GM23338 (cell line): ENCODE results near the gene TRIM34. TPM values are rescaled to one million over a fixed set of nuclear protein-coding genes. Genes with fewer than 3 reads are reported as not detected.

Experiments
- ATAC-seq: fragments of 200-7000 bp; cut with Tn5 transposase; 3 replicates; pipeline ENCODE4 v1.9.1; 2020
- DNase-seq: peaks from one replicate; pipeline ENCODE4 v3.0.0-alpha.2; 2015; ENCODE audit warnings: low spot score
- H2AFZ ChIP-seq: fragments of 200-600 bp; sonication (generic); 2 replicates; pipeline ENCODE4 v1.8.0; 2016; ENCODE audit warnings: antibody characterized with exemption, mild to moderate bottlenecking, moderate library complexity
- H3F3A ChIP-seq: fragments of 200-600 bp; sonication (generic); replicated peaks from 2 replicates; pipeline ENCODE4 v1.8.0; 2017; ENCODE audit warnings: antibody characterized with exemption, mixed run types, low read depth
- H3K27ac ChIP-seq: fragments of 200-600 bp; sonication (generic); 2 replicates; pipeline ENCODE4 v1.6.1; 2016; ENCODE audit warnings: low read depth
- H3K27me3 ChIP-seq: fragments of 200-600 bp; sonication (generic); 2 replicates; pipeline ENCODE4 v1.8.0; 2016; ENCODE audit warnings: mild to moderate bottlenecking, mixed run types, moderate library complexity; ENCODE audit not compliant: insufficient read depth
- H3K36me3 ChIP-seq: fragments of 200-600 bp; sonication (generic); 2 replicates; pipeline ENCODE4 v1.8.0; 2016; ENCODE audit warnings: mild to moderate bottlenecking; ENCODE audit not compliant: insufficient read depth
- H3K4me1 ChIP-seq: fragments of 200-600 bp; sonication (generic); 2 replicates; pipeline ENCODE4 v1.8.0; 2016; ENCODE audit warnings: mild to moderate bottlenecking, moderate library complexity; ENCODE audit not compliant: insufficient read depth
- H3K4me2 ChIP-seq: fragments of 200-600 bp; sonication (generic); 2 replicates; pipeline ENCODE4 v1.7.1; 2017; ENCODE audit warnings: mixed run types
- H3K4me3 ChIP-seq: fragments of 200-600 bp; sonication (generic); 2 replicates; pipeline ENCODE4 v1.6.1; 2016; ENCODE audit warnings: mixed run types
- H3K79me2 ChIP-seq: fragments of 200-600 bp; sonication (generic); replicated peaks from 2 replicates; pipeline ENCODE4 v1.8.0; 2017; ENCODE audit warnings: mild to moderate bottlenecking; ENCODE audit not compliant: insufficient read depth
- H3K9me2 ChIP-seq: fragments of 200-600 bp; sonication (generic); 2 replicates; pipeline ENCODE4 v1.8.0; 2017; ENCODE audit not compliant: insufficient read depth
- H4K20me1 ChIP-seq: fragments of 200-600 bp; sonication (generic); replicated peaks from 2 replicates; pipeline ENCODE4 v1.8.0; 2017; ENCODE audit warnings: mild to moderate bottlenecking; ENCODE audit not compliant: insufficient read depth
- H3K27ac Mint-ChIP-seq: 2 replicates; pipeline ENCODE4 v1.8.0; 2020; ENCODE audit warnings: inconsistent platforms, mild to moderate bottlenecking, moderate library complexity, mixed read lengths
- H3K27me3 Mint-ChIP-seq: 3 replicates; pipeline ENCODE4 v1.8.0; 2022; ENCODE audit warnings: low read depth, mild to moderate bottlenecking, moderate library complexity, mixed read lengths, inconsistent platforms; ENCODE audit not compliant: insufficient read depth, poor library complexity
- H3K36me3 Mint-ChIP-seq: 3 replicates; pipeline ENCODE4 v1.8.0; 2021; ENCODE audit warnings: low read depth, mild to moderate bottlenecking, inconsistent platforms, moderate library complexity, mixed read lengths
- H3K4me1 Mint-ChIP-seq: 3 replicates; pipeline ENCODE4 v1.8.0; 2020; ENCODE audit warnings: mild to moderate bottlenecking, inconsistent platforms, mixed read lengths
- H3K4me3 Mint-ChIP-seq: 3 replicates; pipeline ENCODE4 v1.8.0; 2021; ENCODE audit warnings: moderate library complexity, mild to moderate bottlenecking, inconsistent platforms, mixed read lengths
- H3K9me3 Mint-ChIP-seq: 3 replicates; pipeline ENCODE4 v1.8.0; 2020; ENCODE audit warnings: moderate library complexity, mild to moderate bottlenecking, inconsistent platforms, mixed read lengths
- EZH2 ChIP-seq: fragments of 200-600 bp; sonication (generic); IDR thresholded peaks from one replicate; pipeline ENCODE4 v1.8.0; 2017; ENCODE audit warnings: antibody characterized with exemption, mild to moderate bottlenecking, low read depth; ENCODE audit not compliant: unreplicated experiment
- EZH2phosphoT487 ChIP-seq: fragments of 200-600 bp; sonication (generic); IDR thresholded peaks from one replicate; pipeline ENCODE4 v1.8.1; 2018; ENCODE audit warnings: antibody characterized with exemption; ENCODE audit not compliant: unreplicated experiment
- JUNB ChIP-seq: IDR thresholded peaks from one replicate; pipeline ENCODE4 v1.6.1; 2016; ENCODE audit warnings: antibody characterized with exemption; ENCODE audit not compliant: unreplicated experiment
- POLR2AphosphoS5 ChIP-seq: IDR thresholded peaks from 2 replicates; pipeline ENCODE4 v1.6.1; 2016; ENCODE audit warnings: antibody characterized with exemption, low read depth
- STAT1 ChIP-seq: IDR thresholded peaks from one replicate; pipeline ENCODE4 v1.6.1; 2016; ENCODE audit warnings: antibody characterized with exemption; ENCODE audit not compliant: unreplicated experiment
- ZNF331 ChIP-seq: fragments of 250-450 bp; sonication (Bioruptor Pico); IDR thresholded peaks from 2 replicates; pipeline ENCODE4 v1.5.0; 2020; ENCODE audit warnings: low read depth, mild to moderate bottlenecking, moderate library complexity
- polyA plus RNA-seq: library from polyadenylated mRNA; unstranded; fragments of >200 nt; fragmentation: Nextera tagmentation; extraction: Ambion mirVana; gene quantifications from 2 replicates; pipeline ENCODE4 v1.2.1, GENCODE V29; 2016
- total RNA-seq: library from RNA; depleted of rRNA; stranded (reverse); fragments of >200 nt; shearing (Covaris generic); gene quantifications from 2 replicates; pipeline ENCODE4 v1.2.3, GENCODE V29; 2014
- TF ChIP-seq, protein P1 (sequence below): fragments of 250-450 bp; sonication (Bioruptor Pico); IDR thresholded peaks from 2 replicates; pipeline ENCODE4 v1.5.0; 2020; ENCODE audit warnings: mild to moderate bottlenecking, moderate library complexity
- TF ChIP-seq, protein P2 (sequence below): IDR thresholded peaks from one replicate; pipeline ENCODE4 v1.6.1; 2018; ENCODE audit warnings: antibody characterized with exemption; ENCODE audit not compliant: unreplicated experiment
- TF ChIP-seq, protein P3 (sequence below), 2 experiments: fragments of 200-600 bp in 1 of 2; sonication (generic) in 1 of 2; conservative IDR thresholded peaks; 2 replicates each; pipeline versions ENCODE4 v1.5.1 to v1.6.1; 2016 to 2017; ENCODE audit warnings: antibody characterized with exemption in 2 of 2, low read depth in 2 of 2, mild to moderate bottlenecking in 2 of 2, moderate library complexity in 1 of 2

TRIM34 gene
- total and polyA plus RNA-seq, 2 experiments from 2014 or later, result 1.9 to 2.6 TPM

DNA sequence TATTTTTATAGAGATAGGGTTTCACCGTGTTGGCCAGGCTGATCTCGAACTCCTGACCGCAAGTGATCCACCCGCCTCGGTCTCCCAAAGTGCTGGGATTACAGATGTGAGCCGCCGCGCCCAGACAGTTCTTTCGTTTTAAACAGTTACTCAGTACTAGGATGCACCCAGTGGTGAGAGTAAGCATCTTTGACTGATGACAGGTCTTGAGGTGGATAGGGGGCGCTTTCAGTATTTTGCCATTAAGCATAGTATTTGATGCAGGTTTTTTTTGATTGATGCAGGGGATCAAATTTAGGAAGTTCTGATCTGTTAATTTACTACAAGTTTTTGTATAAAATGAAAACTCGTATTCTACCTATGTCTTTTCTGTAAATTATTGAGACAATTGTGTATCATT is 13.2 kb upstream of the TRIM34 start:
- Histone ChIP-seq H2AFZ (no peak overlapping the region), H3K9me2 (no peaks in the 10 kb centered on the region), H3K4me3 (no peak overlapping the region), H3K4me2 (no peak overlapping the region), H3K27ac (no peak overlapping the region), H3K27me3 (no peaks in the 10 kb centered on the region), H3K79me2 (peaks cover 10% of the 10 kb centered on the region; the same call in 1 of the 2 replicates), H3K4me1 (no peaks in the 10 kb centered on the region), H3F3A (no peaks in the 10 kb centered on the region), H4K20me1 (no peaks in the 10 kb centered on the region; the same call in 1 of the 2 replicates), H3K36me3 (peaks cover 44% of the 10 kb centered on the region)
- TF ChIP-seq, protein P1, sequence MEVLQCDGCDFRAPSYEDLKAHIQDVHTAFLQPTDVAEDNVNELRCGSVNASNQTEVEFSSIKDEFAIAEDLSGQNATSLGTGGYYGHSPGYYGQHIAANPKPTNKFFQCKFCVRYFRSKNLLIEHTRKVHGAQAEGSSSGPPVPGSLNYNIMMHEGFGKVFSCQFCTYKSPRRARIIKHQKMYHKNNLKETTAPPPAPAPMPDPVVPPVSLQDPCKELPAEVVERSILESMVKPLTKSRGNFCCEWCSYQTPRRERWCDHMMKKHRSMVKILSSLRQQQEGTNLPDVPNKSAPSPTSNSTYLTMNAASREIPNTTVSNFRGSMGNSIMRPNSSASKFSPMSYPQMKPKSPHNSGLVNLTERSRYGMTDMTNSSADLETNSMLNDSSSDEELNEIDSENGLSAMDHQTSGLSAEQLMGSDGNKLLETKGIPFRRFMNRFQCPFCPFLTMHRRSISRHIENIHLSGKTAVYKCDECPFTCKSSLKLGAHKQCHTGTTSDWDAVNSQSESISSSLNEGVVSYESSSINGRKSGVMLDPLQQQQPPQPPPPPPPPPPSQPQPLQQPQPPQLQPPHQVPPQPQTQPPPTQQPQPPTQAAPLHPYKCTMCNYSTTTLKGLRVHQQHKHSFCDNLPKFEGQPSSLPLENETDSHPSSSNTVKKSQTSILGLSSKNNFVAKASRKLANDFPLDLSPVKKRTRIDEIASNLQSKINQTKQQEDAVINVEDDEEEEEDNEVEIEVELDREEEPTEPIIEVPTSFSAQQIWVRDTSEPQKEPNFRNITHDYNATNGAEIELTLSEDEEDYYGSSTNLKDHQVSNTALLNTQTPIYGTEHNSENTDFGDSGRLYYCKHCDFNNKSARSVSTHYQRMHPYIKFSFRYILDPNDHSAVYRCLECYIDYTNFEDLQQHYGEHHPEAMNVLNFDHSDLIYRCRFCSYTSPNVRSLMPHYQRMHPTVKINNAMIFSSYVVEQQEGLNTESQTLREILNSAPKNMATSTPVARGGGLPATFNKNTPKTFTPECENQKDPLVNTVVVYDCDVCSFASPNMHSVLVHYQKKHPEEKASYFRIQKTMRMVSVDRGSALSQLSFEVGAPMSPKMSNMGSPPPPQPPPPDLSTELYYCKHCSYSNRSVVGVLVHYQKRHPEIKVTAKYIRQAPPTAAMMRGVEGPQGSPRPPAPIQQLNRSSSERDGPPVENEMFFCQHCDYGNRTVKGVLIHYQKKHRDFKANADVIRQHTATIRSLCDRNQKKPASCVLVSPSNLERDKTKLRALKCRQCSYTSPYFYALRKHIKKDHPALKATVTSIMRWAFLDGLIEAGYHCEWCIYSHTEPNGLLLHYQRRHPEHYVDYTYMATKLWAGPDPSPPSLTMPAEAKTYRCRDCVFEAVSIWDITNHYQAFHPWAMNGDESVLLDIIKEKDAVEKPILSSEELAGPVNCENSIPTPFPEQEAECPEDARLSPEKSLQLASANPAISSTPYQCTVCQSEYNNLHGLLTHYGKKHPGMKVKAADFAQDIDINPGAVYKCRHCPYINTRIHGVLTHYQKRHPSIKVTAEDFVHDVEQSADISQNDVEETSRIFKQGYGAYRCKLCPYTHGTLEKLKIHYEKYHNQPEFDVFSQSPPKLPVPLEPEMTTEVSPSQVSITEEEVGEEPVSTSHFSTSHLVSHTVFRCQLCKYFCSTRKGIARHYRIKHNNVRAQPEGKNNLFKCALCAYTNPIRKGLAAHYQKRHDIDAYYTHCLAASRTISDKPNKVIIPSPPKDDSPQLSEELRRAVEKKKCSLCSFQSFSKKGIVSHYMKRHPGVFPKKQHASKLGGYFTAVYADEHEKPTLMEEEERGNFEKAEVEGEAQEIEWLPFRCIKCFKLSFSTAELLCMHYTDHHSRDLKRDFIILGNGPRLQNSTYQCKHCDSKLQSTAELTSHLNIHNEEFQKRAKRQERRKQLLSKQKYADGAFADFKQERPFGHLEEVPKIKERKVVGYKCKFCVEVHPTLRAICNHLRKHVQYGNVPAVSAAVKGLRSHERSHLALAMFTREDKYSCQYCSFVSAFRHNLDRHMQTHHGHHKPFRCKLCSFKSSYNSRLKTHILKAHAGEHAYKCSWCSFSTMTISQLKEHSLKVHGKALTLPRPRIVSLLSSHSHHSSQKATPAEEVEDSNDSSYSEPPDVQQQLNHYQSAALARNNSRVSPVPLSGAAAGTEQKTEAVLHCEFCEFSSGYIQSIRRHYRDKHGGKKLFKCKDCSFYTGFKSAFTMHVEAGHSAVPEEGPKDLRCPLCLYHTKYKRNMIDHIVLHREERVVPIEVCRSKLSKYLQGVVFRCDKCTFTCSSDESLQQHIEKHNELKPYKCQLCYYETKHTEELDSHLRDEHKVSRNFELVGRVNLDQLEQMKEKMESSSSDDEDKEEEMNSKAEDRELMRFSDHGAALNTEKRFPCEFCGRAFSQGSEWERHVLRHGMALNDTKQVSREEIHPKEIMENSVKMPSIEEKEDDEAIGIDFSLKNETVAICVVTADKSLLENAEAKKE, result no peak
- TF ChIP-seq EZH2phosphoT487, result no peak
- no peak for TF ChIP-seq EZH2
- TF ChIP-seq, protein P2, sequence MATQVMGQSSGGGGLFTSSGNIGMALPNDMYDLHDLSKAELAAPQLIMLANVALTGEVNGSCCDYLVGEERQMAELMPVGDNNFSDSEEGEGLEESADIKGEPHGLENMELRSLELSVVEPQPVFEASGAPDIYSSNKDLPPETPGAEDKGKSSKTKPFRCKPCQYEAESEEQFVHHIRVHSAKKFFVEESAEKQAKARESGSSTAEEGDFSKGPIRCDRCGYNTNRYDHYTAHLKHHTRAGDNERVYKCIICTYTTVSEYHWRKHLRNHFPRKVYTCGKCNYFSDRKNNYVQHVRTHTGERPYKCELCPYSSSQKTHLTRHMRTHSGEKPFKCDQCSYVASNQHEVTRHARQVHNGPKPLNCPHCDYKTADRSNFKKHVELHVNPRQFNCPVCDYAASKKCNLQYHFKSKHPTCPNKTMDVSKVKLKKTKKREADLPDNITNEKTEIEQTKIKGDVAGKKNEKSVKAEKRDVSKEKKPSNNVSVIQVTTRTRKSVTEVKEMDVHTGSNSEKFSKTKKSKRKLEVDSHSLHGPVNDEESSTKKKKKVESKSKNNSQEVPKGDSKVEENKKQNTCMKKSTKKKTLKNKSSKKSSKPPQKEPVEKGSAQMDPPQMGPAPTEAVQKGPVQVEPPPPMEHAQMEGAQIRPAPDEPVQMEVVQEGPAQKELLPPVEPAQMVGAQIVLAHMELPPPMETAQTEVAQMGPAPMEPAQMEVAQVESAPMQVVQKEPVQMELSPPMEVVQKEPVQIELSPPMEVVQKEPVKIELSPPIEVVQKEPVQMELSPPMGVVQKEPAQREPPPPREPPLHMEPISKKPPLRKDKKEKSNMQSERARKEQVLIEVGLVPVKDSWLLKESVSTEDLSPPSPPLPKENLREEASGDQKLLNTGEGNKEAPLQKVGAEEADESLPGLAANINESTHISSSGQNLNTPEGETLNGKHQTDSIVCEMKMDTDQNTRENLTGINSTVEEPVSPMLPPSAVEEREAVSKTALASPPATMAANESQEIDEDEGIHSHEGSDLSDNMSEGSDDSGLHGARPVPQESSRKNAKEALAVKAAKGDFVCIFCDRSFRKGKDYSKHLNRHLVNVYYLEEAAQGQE, result no peak
- TF ChIP-seq, protein P3, sequence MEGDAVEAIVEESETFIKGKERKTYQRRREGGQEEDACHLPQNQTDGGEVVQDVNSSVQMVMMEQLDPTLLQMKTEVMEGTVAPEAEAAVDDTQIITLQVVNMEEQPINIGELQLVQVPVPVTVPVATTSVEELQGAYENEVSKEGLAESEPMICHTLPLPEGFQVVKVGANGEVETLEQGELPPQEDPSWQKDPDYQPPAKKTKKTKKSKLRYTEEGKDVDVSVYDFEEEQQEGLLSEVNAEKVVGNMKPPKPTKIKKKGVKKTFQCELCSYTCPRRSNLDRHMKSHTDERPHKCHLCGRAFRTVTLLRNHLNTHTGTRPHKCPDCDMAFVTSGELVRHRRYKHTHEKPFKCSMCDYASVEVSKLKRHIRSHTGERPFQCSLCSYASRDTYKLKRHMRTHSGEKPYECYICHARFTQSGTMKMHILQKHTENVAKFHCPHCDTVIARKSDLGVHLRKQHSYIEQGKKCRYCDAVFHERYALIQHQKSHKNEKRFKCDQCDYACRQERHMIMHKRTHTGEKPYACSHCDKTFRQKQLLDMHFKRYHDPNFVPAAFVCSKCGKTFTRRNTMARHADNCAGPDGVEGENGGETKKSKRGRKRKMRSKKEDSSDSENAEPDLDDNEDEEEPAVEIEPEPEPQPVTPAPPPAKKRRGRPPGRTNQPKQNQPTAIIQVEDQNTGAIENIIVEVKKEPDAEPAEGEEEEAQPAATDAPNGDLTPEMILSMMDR (conservative IDR thresholded peaks at IDR 0.05; ENCODE audit: low read depth in 2 of 2), result peak; percentile 56 to 65
- TF ChIP-seq ZNF331 (CRISPR knock-in tag), result no peak
- TF ChIP-seq JUNB, result no peak
- TF ChIP-seq STAT1, result no peak
- no peak for TF ChIP-seq POLR2AphosphoS5
- Mint-ChIP-seq H3K4me1 (no peaks in the 10 kb centered on the region), H3K4me3 (no peak overlapping the region), H3K27me3 (no peaks in the 10 kb centered on the region), H3K27ac (no peak overlapping the region), H3K36me3 (peaks cover 39% of the 10 kb centered on the region), H3K9me3 (no peaks in the 10 kb centered on the region)
- DNase-seq, result peak; percentile 73
- ATAC-seq, result peak; percentile 82
